Caco-2 (cell line): Measurements from ENCODE around the gene C9. TPM values are rescaled to one million over a fixed set of nuclear protein-coding genes. Genes with fewer than 3 reads are reported as not detected.

Experiments
- BruUV-seq: library from RNA; stranded (reverse); fragments of 400-500 nt; replicated peaks from 2 replicates; lab custom pipeline; 2021; lab: Mats Ljungman, UMichigan
- CTCF ChIA-PET: fragments of 300-600 bp; sonication (Branson Sonifier 250); formaldehyde crosslinking; loops from one replicate; lab custom pipeline; 2022; ENCODE audit warnings: antibody characterized with exemption; lab: Charles Lee
- POLR2A ChIA-PET: fragments of 300-600 bp; sonication (Branson Sonifier 250); formaldehyde crosslinking; loops from one replicate; lab custom pipeline; 2022; ENCODE audit warnings: antibody characterized with exemption; lab: Charles Lee
- DNase-seq, 2 experiments: peaks; one replicate each; pipeline versions ENCODE4 v3.0.0 to v3.0.0-alpha.2; 2020 to 2022
- H3K27me3 ChIP-seq: replicated peaks from 2 replicates; pipeline ENCODE4 v1.6.0; 2011; ENCODE audit warnings: low read length; ENCODE audit not compliant: control insufficient read depth, insufficient read depth
- H3K36me3 ChIP-seq: 2 replicates; pipeline ENCODE4 v1.5.1; 2011; ENCODE audit warnings: low read length; ENCODE audit not compliant: control insufficient read depth, insufficient read depth
- H3K4me1 ChIP-seq: fragments of 250-450 bp; sonication (Bioruptor Pico); 2 replicates; pipeline ENCODE4 v1.5.1; 2020; ENCODE audit warnings: mild to moderate bottlenecking
- H3K4me3 ChIP-seq: 2 replicates; pipeline ENCODE4 v1.5.1; 2011; ENCODE audit warnings: low read depth, mild to moderate bottlenecking, control low read depth, low read length
- H3K9me3 ChIP-seq: fragments of 250-450 bp; sonication (Bioruptor Pico); 2 replicates; pipeline ENCODE4 v1.5.1; 2020; ENCODE audit warnings: mild to moderate bottlenecking, moderate library complexity
- H3K27ac Mint-ChIP-seq: one replicate; pipeline ENCODE4 v1.8.0; 2022; ENCODE audit warnings: mixed read lengths; ENCODE audit not compliant: unreplicated experiment
- H3K27me3 Mint-ChIP-seq: one replicate; pipeline ENCODE4 v1.8.0; 2022; ENCODE audit warnings: mixed read lengths; ENCODE audit not compliant: insufficient read depth, unreplicated experiment
- H3K36me3 Mint-ChIP-seq: one replicate; pipeline ENCODE4 v1.8.0; 2022; ENCODE audit warnings: mild to moderate bottlenecking, mixed read lengths; ENCODE audit not compliant: insufficient read depth, unreplicated experiment
- H3K4me1 Mint-ChIP-seq: one replicate; pipeline ENCODE4 v1.8.0; 2022; ENCODE audit warnings: low read depth, mixed read lengths; ENCODE audit not compliant: unreplicated experiment
- H3K4me3 Mint-ChIP-seq: one replicate; pipeline ENCODE4 v1.8.0; 2022; ENCODE audit warnings: mild to moderate bottlenecking, moderate library complexity, mixed read lengths; ENCODE audit not compliant: unreplicated experiment
- H3K9me3 Mint-ChIP-seq: one replicate; pipeline ENCODE4 v1.8.0; 2022; ENCODE audit warnings: mixed read lengths; ENCODE audit not compliant: unreplicated experiment
- intact Hi-C: fragments of 100-400 bp; cut with micrococcal nuclease; formaldehyde crosslinking; loops from one replicate; pipeline ENCODE4 v1.10.0; 2022; ENCODE audit not compliant: unreplicated experiment
- total RNA-seq: library from RNA; stranded (reverse); gene quantifications from 2 replicates; pipeline ENCODE4 v1.2.3, GENCODE V29; 2022
- TF ChIP-seq, protein P1 (sequence below), 2 experiments: fragments of 200-600 bp in 1 of 2; IDR thresholded peaks; 1 replicate in 1 of 2; 2 replicates in 1 of 2; pipeline versions ENCODE4 v1.5.1 to v1.8.0; 2011 to 2022; ENCODE audit warnings: antibody characterized with exemption in 1 of 2, control low read depth in 1 of 2, inconsistent platforms in 1 of 2, low read depth in 1 of 2, low read length in 1 of 2, mild to moderate bottlenecking in 1 of 2, moderate library complexity in 1 of 2; ENCODE audit not compliant: insufficient read depth in 1 of 2, severe bottlenecking in 1 of 2, unreplicated experiment in 1 of 2

The C9 gene
- total RNA-seq, 1 experiment from 2014 or later, result 0.41 TPM

DNA sequence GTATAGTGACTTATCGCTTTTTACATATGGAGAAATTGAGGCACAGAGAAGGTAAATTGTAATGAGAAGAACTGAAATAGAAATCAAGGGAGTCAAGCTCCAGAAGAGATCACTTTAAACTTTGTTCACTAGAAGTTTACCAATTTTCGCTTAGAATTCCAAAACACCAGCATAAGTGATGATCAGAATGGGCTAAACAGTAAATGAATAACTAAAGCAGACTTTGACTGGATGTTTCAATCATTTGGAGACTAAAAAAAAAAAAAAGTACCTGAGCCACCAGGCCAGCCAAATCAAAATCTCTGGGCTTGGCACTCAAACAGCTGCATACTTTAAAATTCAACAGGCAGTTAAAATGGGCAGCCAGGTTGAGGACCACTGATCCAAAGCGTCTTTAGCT is 106.7 kb downstream of the C9 start:
- no TSS peak for BruUV-seq
- H3K27me3 Mint-ChIP-seq, result no peaks in the 10 kb centered on the region
- H3K36me3 Mint-ChIP-seq, result no peaks in the 10 kb centered on the region
- no peak overlapping the region for H3K27ac Mint-ChIP-seq
- Histone ChIP-seq H3K27me3 (no peaks in the 10 kb centered on the region), H3K36me3 (no peaks in the 10 kb centered on the region), H3K4me1 (peaks cover 4% of the 10 kb centered on the region; the same call in 1 of the 2 replicates), H3K9me3 (no peaks in the 10 kb centered on the region), H3K4me3 (no peak overlapping the region)
- no peak overlapping the region for H3K4me3 Mint-ChIP-seq
- H3K9me3 Mint-ChIP-seq, result no peaks in the 10 kb centered on the region
- no peak for DNase-seq
- ChIA-PET POLR2A (no interaction called here), CTCF (no interaction called here)
- intact Hi-C loops, result no loop called here
- TF ChIP-seq, protein P1, sequence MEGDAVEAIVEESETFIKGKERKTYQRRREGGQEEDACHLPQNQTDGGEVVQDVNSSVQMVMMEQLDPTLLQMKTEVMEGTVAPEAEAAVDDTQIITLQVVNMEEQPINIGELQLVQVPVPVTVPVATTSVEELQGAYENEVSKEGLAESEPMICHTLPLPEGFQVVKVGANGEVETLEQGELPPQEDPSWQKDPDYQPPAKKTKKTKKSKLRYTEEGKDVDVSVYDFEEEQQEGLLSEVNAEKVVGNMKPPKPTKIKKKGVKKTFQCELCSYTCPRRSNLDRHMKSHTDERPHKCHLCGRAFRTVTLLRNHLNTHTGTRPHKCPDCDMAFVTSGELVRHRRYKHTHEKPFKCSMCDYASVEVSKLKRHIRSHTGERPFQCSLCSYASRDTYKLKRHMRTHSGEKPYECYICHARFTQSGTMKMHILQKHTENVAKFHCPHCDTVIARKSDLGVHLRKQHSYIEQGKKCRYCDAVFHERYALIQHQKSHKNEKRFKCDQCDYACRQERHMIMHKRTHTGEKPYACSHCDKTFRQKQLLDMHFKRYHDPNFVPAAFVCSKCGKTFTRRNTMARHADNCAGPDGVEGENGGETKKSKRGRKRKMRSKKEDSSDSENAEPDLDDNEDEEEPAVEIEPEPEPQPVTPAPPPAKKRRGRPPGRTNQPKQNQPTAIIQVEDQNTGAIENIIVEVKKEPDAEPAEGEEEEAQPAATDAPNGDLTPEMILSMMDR (IDR thresholded peaks at IDR 0.05; ENCODE audit: insufficient read depth in 1 of 2, low read depth in 1 of 2, low read length in 1 of 2, severe bottlenecking in 1 of 2, unreplicated experiment in 1 of 2), result no peak
- H3K4me1 Mint-ChIP-seq, result no peaks in the 10 kb centered on the region

DNA sequence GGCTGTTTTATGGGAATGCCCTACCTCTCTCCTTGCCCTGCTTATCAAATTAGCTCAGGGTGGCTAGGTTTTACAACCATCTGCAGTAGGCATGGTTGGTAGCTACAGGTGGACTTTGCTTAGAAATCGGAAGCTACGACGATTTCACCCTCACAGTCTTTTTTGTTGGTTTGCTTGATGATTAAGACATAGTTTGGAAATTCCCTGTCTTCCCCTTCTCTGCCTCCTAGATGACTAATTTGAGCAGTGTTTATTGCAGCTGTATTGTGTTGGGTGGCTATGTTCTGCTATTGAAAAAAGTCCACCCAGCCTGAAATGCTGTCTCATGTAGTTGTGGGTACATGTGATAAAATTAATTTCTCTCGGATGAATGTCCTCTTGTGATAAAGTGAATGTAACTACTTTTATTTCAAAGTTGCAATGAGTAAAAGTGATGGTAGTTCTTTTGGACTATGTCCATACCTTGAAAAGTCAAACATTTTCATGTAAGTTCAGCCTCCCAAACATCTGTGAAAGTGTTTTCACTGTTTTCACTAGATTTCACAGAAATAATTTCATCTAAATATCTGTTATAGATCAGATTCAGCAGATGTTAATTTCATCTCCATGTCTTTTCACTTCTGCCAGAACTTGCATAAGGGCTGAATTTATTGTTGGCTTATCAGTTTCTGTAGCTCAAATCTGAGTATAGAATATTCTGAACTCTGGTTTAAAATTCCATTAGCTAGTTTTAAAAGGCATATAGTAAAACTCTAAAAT is 107.6 kb downstream of the C9 start:
- peaks cover 4% of the 10 kb centered on the region; the same call in 1 of the 2 replicates for H3K4me1 ChIP-seq
- TF ChIP-seq, protein P1 (IDR thresholded peaks at IDR 0.05; ENCODE audit: insufficient read depth in 1 of 2, low read depth in 1 of 2, low read length in 1 of 2, severe bottlenecking in 1 of 2, unreplicated experiment in 1 of 2), result no peak
- H3K9me3 ChIP-seq, result no peaks in the 10 kb centered on the region
- H3K36me3 Mint-ChIP-seq, result no peaks in the 10 kb centered on the region
- H3K9me3 Mint-ChIP-seq, result no peaks in the 10 kb centered on the region
- intact Hi-C loops, result no loop called here
- DNase-seq, result no peak
- H3K4me3 ChIP-seq, result no peak overlapping the region
- no peaks in the 10 kb centered on the region for H3K27me3 ChIP-seq
- POLR2A ChIA-PET, result no interaction called here
- H3K27ac Mint-ChIP-seq, result no peak overlapping the region
- H3K36me3 ChIP-seq, result no peaks in the 10 kb centered on the region
- no peaks in the 10 kb centered on the region for H3K27me3 Mint-ChIP-seq
- BruUV-seq, result no TSS peak
- H3K4me1 Mint-ChIP-seq, result no peaks in the 10 kb centered on the region
- no peak overlapping the region for H3K4me3 Mint-ChIP-seq
- CTCF ChIA-PET, result no interaction called here

- Histone ChIP-seq H3K9me3 (no peaks in the 10 kb centered on the region), H3K4me3 (no peak overlapping the region), H3K36me3 (no peaks in the 10 kb centered on the region), H3K27me3 (no peaks in the 10 kb centered on the region), H3K4me1 (peaks cover 4% of the 10 kb centered on the region; the same call in 1 of the 2 replicates)
- Mint-ChIP-seq H3K36me3 (no peaks in the 10 kb centered on the region), H3K9me3 (no peaks in the 10 kb centered on the region), H3K27ac (no peak overlapping the region), H3K4me3 (no peak overlapping the region), H3K4me1 (no peaks in the 10 kb centered on the region), H3K27me3 (no peaks in the 10 kb centered on the region)
- ChIA-PET POLR2A (no interaction called here), CTCF (no interaction called here)
- TF ChIP-seq, protein P1 (IDR thresholded peaks at IDR 0.05; ENCODE audit: insufficient read depth in 1 of 2, low read depth in 1 of 2, low read length in 1 of 2, severe bottlenecking in 1 of 2, unreplicated experiment in 1 of 2), result no peak
- intact Hi-C loops, result no loop called here
- DNase-seq, result no peak
- no TSS peak for BruUV-seq
These were observed 108.9 kb downstream of the C9 start for GRCh38 chr5:39255406-39255805.
